Kidney epithelial cell (primary cell): ENCODE measurements around the gene UBXN6. TPM values are rescaled to one million over a fixed set of nuclear protein-coding genes. Genes with fewer than 3 reads are reported as not detected.

Experiments
- DNase-seq: peaks from one replicate; pipeline ENCODE4 v3.0.0-alpha.2; 2010; ENCODE audit warnings: low read depth
- H3K27me3 ChIP-seq: 2 replicates; pipeline ENCODE4 v1.6.0; 2011; ENCODE audit warnings: low read length; ENCODE audit not compliant: control insufficient read depth, insufficient read depth
- H3K36me3 ChIP-seq: 2 replicates; pipeline ENCODE4 v1.5.1; 2011; ENCODE audit warnings: low read length; ENCODE audit not compliant: control insufficient read depth, insufficient read depth
- H3K4me3 ChIP-seq: 2 replicates; pipeline ENCODE4 v1.5.1; 2011; ENCODE audit warnings: low read depth, mild to moderate bottlenecking, control low read depth, low read length
- CTCF ChIP-seq: IDR thresholded peaks from 2 replicates; pipeline ENCODE4 v1.5.1; 2011; ENCODE audit warnings: mild to moderate bottlenecking, moderate library complexity, low read length, control low read depth, inconsistent platforms; ENCODE audit not compliant: insufficient read depth, poor library complexity, severe bottlenecking
- total RNA-seq: library from RNA; depleted of rRNA; stranded (reverse); fragments of >200 nt; gene quantifications from 2 replicates; pipeline ENCODE4 v1.2.3, GENCODE V29; 2015

UBXN6 gene
- total RNA-seq, 1 donor from 2014 or later: 62.3 TPM

- no peak for DNase-seq
- Histone ChIP-seq H3K4me3 (peak within 1 kb of the TSS; percentile 71), H3K27me3 (no peaks in the 10 kb centered on the region), H3K36me3 (peaks cover 2% of the 10 kb centered on the region)
- no peak for TF ChIP-seq CTCF
Observed at GRCh38 chr19:4472174-4472974, 14.8 kb upstream of the UBXN6 start, which contains the start of gene HDGFL2. Gene HDGFL2 (plus strand): TSS chr19:4472297. CDS start chr19:4472351, 54 bp downstream.

GRCh38 chr19:4471403-4472173, 14.0 kb upstream of the UBXN6 start:
- Histone ChIP-seq H3K27me3 (no peaks in the 10 kb centered on the region), H3K4me3 (peak overlapping the region; percentile 68), H3K36me3 (no peaks in the 10 kb centered on the region)
- TF ChIP-seq CTCF: no peak
- DNase-seq: peak; percentile 100

- Histone ChIP-seq H3K36me3 (no peaks in the 10 kb centered on the region), H3K4me3 (no peak overlapping the region), H3K27me3 (no peaks in the 10 kb centered on the region)
- no peak for TF ChIP-seq CTCF
- no peak for DNase-seq
Observed at GRCh38 chr19:4467835-4468234, 10.2 kb upstream of the UBXN6 start.

- DNase-seq: no peak
- H3K4me3 ChIP-seq: no peak overlapping the region
- H3K27me3 ChIP-seq: no peaks in the 10 kb centered on the region
- TF ChIP-seq CTCF: no peak
- no peaks in the 10 kb centered on the region for H3K36me3 ChIP-seq
Observed at GRCh38 chr19:4464815-4465581, 7.4 kb upstream of the UBXN6 start.

- H3K27me3 ChIP-seq: no peaks in the 10 kb centered on the region
- DNase-seq: no peak
- no peak for TF ChIP-seq CTCF
- H3K4me3 ChIP-seq: peak overlapping the region; percentile 65
- no peaks in the 10 kb centered on the region for H3K36me3 ChIP-seq
Observed at GRCh38 chr19:4456843-4457653, 546 bp downstream of the UBXN6 start.
